NCI-H2196 treated with DMSO at 0.1 percent for 48 hours (cell line): ENCODE measurements around the gene SERTAD2.

Experiments
- DNase-seq: peaks from one replicate; lab custom pipeline; 2025; ENCODE audit not compliant: unreplicated experiment; lab: John Stamatoyannopoulos, UW

SERTAD2 gene

GRCh38 chr2:64649626-64650025 lies 4.1 kb downstream of the SERTAD2 start:
- DNase-seq: no peak

- no peak for DNase-seq
These were observed 4.7 kb downstream of the SERTAD2 start for GRCh38 chr2:64649013-64649484.

GRCh38 chr2:64646007-64646880 lies 7.5 kb downstream of the SERTAD2 start:
- DNase-seq: no peak

- DNase-seq: no peak
These were observed 9.0 kb downstream of the SERTAD2 start for GRCh38 chr2:64644458-64645382.

GRCh38 chr2:64643838-64644457 lies 9.8 kb downstream of the SERTAD2 start:
- no peak for DNase-seq

- DNase-seq: no peak
These were observed 12.1 kb downstream of the SERTAD2 start for GRCh38 chr2:64641599-64641998.

- DNase-seq: no peak
These were observed 13.3 kb downstream of the SERTAD2 start for GRCh38 chr2:64640153-64641044.

GRCh38 chr2:64639691-64640090 lies 14.0 kb downstream of the SERTAD2 start:
- DNase-seq: no peak

GRCh38 chr2:64638502-64639120 lies 15.1 kb downstream of the SERTAD2 start:
- no peak for DNase-seq

GRCh38 chr2:64637931-64638330 lies 15.8 kb downstream of the SERTAD2 start:
- DNase-seq: no peak

GRCh38 chr2:64637000-64637635 lies 16.6 kb downstream of the SERTAD2 start:
- no peak for DNase-seq

GRCh38 chr2:64635976-64636911 lies 17.5 kb downstream of the SERTAD2 start:
- DNase-seq: no peak

- DNase-seq: no peak
These were observed 19.1 kb downstream of the SERTAD2 start for GRCh38 chr2:64634345-64635267.

GRCh38 chr2:64632835-64633819 lies 20.6 kb downstream of the SERTAD2 start:
- DNase-seq: no peak

- DNase-seq: no peak
These were observed 21.9 kb downstream of the SERTAD2 start for GRCh38 chr2:64631771-64632170.

GRCh38 chr2:64630752-64631151 lies 23.0 kb downstream of the SERTAD2 start:
- no peak for DNase-seq
